Dermis blood vessel endothelial cell (primary cell): ENCODE data around the gene SMYD3. TPM values are rescaled to one million over a fixed set of nuclear protein-coding genes. Genes with fewer than 3 reads are reported as not detected.

Experiments
- DNase-seq: peaks from one replicate; pipeline ENCODE4 v3.0.0; 2010
- total RNA-seq: library from RNA; depleted of rRNA; stranded (reverse); fragments of >200 nt; gene quantifications from 2 replicates; pipeline ENCODE4 v1.2.3, GENCODE V29; 2014

The SMYD3 gene
- total RNA-seq, 1 donor from 2014 or later = 21.3 TPM

DNA sequence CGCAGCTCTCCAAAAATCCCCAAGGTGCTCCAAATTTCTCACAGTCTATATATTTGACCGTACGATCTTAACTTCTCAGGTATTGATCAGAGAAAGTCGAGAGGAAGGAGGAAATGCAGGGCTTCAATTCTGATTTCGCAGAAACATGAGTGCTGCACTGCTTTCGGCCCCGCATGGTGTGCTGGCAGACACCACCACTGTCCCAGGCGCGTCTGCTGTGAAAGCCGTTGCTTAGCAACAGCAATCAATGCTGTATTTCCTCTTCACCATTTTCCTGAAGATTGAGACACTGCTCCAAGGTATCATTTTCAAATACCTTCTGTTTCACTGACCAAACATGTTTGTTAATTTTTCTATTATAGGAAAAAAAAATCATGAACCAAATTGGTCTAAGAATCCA lies 296.3 kb downstream of the SMYD3 start:
- DNase-seq = peak; percentile 27

DNA sequence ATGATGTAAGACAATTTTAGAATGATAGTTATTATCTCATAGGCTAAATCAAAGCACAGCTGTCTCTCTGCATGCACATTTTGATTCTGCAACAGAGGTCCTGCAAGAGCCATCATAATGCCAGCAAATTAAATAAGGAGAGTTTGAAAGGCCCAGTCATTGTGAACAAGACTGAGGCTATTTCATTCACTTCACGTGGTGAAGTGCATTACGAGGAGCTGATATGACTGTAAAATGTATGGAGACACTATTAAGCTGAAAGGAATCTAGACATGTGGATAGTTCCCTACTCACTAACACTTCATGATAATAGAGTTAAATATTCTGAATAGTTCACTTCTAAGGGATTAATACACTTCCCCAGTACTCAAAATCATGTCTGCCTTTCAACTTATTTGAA lies 299.0 kb downstream of the SMYD3 start:
- no peak for DNase-seq

DNA sequence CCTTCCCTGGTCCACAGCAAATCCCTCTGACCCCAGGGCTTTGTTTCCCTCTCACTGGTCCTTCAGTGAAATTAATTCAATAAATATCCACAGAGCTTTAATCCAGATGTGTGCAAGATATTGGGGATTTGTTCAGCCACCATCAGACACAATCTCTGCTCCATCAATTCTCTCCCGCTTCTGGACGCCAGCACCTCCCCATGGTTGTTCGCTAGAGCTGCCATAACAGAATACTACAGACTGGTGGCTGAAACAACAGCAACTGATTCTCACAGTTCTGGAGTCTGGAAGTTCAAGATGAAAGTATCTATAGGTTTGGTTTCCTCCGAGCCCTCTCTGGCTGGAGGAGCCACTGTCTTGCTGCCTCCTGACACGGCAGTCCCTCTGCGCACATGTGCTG lies 303.9 kb downstream of the SMYD3 start:
- DNase-seq = no peak

DNA sequence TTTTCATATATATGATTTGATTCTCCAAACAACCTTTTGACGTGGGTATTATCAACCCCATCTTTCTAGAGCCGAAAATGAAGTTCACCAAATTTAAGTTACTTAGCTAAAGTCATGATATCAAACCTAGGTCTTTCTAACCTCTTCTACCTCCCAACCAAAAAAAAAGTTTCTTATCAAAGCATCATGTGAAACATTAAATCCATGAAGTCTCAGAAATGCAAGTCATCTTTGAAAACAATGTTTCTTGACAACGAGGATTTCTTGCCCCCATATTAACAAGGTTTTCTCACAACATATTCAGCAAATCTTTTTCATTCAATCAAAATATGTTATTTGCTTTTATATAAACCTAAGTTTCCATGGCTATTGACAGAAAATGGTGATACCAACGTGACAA lies 306.3 kb downstream of the SMYD3 start:
- no peak for DNase-seq

DNA sequence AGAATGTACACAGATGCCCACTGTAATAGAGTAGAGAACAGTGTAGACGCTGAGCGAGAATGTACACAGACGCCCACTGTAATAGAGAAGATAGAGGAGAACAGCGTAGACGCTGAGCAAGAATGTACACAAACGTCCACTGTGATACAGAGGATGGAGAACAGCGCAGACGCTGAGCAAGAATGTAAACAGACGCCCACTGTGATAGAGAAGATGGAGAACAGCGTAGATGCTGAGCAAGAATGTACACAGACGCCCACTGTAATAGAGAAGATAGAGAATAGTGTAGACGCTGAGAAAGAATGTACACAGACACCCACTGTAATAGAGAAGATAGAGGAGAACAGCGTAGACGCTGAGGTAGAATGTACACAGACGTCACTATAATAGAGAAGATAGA lies 306.9 kb downstream of the SMYD3 start:
- DNase-seq = no peak

DNA sequence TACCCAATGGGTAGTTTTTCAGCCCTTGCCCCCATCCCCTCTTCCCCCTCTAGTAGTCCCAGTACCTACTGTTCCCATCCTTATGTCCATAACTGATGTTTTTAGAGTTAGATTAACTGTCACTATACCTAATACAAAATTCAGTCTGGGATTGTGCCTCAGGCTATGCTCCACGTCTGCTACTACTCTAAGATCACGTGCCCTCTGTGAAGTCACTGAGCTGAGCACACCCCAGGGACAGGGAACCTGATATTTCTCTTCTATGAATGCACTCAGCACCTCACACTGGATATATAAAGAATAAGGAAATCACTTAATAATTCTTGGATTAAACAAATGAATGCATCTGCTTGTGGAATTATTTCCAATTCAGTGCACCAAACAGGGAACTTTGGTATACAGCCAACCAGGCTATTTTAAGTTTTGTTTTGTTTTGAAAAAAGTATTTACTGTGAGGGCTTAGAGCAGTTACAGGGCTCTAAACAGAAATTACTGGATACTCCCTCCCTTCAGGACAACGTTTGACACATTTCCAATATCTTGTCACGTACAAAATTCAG lies 307.9 kb downstream of the SMYD3 start:
- DNase-seq = no peak

DNA sequence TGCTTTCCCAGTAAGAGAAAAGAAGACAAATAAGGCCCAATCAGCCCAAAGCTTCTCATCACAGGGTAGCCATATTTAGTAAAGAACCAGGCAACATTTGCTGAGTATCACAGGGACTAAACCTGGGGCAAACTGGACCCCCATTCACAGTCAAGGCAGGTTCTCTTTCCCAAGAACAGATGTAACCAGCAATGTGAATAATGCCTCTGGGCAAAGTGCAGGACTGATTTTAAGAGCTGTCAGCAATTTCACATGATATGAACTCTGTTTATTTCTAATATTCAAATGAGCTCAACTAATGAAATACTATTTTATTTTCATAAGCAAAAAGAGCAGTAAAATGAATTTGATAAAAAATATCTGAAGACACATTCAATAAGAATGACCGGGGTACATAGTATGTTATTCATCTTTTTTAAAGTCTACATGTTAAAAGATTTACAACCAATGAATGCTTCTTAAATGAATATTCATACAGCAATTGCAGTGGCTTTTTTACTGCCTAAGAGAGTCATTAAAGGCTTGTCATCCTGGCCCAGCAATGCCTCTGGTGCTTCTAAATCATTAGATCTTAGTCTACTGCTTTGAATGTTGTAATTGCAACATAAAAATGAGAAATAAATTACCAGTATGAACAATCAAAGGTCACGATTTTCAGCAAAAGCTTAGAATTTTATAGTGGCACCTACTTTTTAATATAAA lies 308.8 kb downstream of the SMYD3 start:
- no peak for DNase-seq

DNA sequence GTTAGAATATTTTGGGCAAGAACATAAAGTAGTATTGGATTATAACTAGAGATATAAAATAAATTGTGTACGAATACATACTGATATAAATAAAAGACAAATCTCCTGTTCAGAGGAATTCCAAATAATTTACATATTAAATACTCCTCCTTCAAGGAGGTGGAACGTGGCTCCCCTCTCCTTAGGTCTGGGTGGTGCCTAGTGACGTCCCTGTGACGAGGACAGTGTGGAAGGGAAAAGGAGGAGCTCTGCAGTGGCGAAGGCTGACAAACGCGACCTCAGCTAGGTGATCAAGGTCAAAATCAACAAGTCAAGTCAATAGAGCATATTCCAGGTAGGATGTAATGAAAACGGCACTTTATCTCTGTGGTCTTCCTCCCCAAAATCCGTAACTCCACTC lies 310.0 kb downstream of the SMYD3 start:
- no peak for DNase-seq

DNA sequence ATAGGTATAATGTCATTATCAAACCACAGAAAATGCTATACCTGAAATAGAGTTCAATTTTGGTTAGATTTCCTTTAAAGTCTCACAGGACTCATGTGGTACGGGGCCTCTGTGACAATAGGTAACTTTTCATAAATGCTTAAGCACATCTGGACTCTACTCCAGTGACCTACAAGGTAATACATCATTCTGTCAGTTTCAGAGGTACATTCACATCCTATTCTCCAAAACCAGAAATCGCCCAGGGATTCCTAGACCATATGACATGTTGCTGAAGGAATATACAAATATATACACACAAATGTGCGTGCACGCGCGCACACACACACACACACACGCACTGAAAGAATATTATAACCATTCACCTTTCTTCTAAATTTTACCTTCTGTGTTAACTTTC lies 311.8 kb downstream of the SMYD3 start:
- DNase-seq = no peak

DNA sequence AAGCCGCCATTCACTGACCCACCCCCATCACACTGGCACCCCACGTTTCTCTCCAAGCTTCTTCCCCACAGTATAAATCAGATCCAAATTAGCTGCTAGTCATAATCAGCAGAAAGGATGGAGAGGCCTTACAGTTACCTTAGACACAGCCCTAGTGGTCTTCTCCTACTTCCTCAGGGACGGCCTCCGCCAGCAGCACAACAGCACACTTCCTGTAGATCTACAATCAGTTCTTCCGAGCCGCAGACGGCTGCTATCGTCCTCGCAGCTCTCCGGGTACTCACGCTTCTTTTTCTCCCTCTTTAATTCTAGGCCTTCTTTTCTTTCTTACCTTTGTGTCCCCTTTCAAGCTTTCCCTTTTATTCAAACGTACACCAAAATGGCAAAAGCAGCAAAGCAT lies 313.5 kb downstream of the SMYD3 start:
- DNase-seq = no peak

DNA sequence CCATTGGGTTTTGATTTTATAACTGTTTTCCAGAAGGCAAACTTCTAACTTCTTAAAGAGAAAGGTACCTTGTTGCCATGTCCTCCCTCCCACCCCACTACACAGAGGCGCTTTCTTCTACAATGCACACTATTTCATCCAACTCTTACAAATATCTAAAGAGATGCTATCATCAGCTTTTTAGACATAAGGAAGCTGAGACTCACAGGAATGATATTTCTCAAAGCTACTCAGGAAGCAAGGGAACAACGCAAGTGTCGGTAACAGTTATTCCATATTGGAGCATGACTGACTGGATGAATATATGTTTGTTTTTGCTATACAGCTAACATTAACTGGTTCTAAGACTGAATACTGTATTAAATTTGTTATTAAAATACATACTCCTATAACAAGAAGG lies 318.0 kb downstream of the SMYD3 start:
- peak; percentile 7 for DNase-seq

DNA sequence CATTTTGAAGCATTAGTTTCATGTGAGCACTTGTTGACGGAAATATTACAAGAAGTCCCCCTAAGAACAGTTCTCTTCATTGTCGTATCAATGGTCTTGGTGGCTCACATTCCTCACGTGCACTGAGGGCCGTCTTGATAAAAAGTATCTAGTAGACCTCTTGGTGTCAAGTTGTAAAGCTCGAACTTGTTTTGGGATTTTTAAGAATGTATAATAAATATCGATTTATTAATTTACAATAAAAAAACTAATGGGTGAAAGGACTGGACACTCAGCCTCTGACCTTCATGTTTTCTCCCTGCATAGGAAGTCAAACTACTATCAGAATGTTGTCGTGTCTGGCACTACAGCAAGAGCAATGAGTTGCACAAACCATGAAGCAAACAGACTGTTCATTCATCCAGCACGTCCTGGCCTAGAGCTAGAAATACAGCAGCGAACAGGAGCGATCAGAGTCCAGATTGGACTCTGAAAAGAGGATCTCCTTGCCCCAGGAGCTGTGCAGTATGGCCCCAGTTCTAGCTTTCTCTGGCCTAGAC lies 319.2 kb downstream of the SMYD3 start:
- no peak for DNase-seq

DNA sequence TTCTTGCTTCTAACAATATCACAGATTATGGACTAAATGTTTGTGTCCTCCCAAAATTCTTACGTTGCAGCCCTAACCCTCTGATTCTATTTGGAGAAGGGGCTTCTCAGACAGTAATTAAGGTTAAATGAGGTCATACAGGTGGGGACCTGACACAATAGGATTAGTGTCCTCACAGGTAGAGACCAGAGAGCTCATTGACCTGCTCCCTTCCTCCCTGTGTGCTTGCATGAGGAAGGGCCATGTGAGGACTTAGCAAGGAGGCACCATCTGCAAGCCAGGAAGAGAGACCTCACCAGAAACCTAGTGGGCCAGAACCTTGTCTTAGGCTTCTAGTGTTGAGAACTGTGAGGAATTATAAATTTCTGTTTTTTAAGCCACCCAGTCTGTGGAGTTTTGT lies 322.6 kb downstream of the SMYD3 start:
- DNase-seq = no peak

DNA sequence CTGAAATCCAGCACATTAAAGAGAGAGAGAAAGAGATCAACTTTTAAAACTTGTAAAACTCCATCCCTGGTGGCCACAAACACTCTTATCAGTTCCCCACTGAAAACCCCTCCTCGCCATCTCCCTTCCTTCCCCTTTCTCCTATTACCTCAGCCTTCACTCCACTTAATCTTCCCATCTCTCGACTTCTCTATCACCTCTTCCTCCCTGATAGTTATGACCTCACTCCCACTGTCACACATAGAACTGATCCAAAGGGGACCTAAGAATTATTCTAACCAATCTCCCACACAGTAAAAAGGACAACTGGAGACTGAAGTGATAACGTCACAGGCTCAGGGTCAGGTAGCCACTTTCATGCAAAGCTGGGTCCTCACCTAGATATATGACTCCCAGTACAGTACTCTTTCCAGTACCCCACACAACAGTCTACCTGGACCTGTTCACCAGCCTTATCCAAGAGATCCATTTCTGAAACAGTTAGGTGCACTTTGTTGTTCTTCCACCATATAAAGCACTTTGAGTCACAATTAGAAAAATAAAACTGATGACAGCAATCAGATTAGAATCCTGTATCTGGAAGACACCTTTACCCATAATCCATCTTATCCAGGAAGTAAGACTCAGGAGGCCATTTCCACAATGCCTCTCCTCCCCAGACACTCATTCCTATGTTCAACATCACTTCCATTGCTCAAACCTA lies 324.8 kb downstream of the SMYD3 start:
- no peak for DNase-seq

DNA sequence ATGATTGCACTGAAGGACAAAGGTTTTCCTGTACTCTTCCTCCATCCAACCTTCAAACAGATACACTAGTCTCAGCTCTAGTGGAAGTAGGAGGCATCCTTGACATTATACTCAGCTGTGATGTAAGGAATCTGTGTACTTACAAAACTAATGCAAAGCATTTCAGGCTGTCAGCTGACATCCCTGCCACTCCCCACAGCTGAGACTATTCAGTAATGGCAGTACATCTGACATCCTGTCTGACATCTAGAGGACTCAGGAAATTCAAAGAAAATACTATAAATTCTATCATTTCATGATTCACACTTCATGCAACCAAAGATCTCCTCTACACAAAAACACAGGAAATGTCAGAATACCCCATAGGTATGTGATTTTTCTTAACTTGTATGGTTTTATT lies 325.8 kb downstream of the SMYD3 start:
- peak; percentile 21 for DNase-seq

DNA sequence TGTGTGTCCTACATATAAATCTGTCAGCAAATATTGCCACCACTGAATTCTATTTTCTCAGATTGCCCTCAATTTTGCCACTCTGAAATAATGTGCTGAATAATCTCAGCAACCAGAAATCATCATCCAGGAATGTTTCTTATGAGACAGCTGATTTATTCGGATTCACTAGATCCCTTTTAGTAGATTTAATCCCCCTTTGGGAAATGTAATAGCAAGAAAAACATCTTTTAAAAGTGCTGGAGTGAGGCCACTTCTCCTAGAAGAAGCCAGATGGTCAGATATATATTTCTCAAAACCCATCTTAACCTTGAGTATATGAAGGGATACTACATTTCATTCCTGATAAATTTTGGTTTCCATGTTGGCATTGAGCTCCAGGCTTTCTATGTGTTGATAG lies 327.7 kb downstream of the SMYD3 start:
- DNase-seq = no peak

DNA sequence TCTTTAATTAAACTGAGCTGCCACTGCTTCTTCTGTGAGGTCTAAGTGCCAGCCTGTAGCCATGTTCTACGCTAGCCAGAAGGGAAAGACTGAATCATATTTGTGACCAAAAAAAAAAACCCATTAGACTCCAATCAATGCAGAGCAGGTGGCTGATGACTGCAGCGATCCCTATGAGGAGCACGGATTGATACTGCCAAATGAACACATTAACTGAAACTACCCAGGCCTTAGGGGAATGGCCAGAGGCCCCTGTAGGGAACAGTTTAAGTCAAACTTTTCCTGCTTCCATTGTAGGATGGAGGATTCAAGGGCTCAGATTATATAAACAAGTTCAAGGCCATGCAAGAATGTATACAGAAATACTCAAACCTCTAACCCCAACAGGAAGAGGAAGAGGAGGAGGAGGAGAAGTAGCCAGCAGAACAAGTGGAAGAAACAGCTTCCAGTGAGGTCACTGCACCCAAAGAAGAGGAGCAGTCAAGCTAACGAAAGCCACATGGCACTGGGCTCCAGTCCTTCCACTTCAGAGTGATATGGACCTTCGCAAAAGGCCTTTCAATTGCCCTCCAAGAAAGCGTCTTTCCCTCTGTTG lies 328.3 kb downstream of the SMYD3 start:
- no peak for DNase-seq

DNA sequence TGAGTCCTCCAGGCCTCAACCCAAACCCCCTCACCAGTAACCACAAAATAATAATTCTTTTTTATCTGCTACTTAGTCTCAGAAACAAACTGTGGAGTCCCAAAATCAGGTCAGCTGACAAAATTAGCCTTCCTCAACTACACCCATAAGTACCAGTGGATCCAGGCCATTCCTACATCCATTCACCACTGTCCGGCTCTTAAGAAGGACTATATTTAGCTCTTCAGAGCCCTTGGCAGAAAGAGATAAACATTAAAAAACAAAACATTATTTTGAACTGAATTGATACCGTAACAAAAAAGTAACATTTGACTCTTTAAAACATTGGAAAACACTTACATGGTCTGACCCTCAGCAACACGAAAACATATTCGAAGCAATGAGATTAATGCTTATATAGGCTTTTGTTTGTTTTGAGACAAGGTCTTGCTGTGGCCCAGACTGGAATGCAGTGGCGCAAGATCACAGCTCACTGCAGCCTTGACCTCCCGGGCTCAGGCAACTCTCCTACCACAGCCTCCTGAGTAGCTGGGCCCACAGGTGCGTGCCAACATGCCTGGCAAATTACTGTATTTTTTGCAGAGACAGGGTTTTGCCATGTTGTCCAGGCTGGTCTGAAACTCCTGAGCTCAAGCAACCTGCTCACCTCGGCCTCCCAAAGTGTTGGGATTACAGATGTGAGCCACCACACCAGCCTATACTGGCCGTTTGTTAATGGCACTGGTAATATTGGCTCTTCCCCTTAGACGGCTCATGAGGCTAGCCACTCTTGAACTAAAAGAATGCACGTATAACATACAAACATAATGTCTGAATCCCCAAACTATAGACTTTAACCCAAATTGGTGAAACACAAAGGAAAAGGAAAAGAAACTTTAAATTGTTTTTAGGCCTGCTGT lies 330.7 kb downstream of the SMYD3 start:
- DNase-seq = no peak

DNA sequence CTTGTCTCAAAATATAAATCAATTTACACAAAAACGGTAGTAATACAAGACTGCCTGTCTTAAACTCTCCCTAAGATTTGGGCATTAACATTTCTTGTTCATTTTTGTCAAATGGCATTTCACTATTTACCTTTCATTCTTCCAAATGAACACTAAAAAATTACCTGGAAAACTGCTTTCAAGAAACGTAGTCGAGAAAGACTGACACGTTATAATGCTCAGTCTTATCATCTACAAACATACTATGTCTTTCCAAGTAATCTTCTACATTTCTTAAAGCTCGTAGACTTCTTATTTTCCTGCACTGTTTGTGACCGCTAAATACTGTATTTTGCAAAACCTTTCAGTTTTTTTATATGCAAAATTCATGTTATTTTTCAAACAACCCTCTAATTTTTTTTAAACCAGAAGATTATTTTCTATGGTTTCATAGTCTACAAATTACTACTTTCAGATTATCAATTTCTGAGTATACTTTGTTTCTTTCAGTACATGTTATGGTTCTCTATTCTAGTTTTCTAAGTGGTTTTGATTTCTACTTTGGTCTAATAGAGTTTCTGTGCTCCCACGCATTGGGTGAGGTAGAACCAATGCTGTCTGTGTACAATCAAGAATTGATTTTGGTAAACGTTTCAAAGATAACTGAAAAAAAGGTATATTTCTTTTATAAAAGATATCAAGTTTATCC lies 336.4 kb downstream of the SMYD3 start:
- no peak for DNase-seq

DNA sequence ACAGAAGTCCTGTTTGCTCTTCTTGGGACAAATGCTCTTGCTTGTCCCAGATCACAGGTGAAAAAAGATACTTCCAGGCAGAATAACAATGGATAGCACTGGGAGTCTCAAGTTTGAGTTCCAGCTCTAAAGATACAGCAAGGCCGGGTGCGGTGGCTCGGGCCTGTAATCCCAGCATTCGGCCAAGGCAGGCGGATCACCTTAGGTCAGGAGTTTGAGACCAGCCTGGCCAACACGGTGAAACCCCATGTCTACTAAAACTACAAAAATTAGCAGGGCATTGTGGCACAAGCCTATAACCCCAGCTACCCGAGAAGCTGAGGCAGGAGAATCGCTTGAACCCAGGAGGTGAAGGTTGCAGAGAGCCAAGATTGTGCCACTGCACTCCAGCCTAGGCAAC lies 337.6 kb downstream of the SMYD3 start:
- no peak for DNase-seq

DNA sequence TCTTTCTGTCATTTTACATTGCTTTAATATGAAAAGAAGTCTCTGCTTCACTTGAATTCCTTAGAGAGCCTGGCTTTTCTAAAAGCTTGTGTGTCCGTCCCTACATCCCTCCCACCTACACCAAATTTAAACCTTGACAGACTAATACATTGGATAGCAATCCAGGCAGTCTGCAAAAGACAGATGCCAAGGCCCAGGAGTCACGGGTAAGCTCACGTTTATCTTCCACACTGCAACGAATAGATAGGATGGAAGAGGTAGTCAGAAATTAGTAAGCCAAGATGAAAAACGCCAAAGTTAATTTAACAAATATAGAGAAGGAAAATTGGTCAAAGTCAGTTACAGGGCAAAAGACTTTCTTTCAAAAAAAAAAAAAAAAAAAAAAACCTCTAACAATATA lies 338.1 kb downstream of the SMYD3 start:
- no peak for DNase-seq

DNA sequence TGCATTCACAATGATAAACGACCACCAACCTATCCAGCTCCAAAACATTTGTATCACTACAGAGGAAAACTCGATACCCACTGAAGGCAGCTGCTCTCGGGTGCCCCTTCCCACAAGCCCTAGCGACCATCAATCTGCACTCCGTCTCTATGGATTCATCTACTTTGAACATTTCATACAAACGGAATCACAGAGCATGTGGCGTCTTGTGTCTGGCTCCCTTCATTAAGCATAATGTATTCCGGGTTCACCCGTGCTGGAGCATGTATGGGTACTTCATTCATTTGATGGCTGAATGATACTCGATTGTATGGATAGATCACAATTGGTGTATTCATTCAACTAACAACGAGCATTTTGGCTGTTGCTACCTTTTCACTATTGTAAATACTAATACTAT lies 340.2 kb downstream of the SMYD3 start:
- no peak for DNase-seq
